Glomerular endothelial cell (primary cell): ENCODE results near the gene LRRC3B. TPM values are rescaled to one million over a fixed set of nuclear protein-coding genes. Genes with fewer than 3 reads are reported as not detected.

ENCODE experiments used
- DNase-seq: peaks from one replicate; pipeline ENCODE4 v3.0.0-alpha.2; 2011; ENCODE audit warnings: low read depth, low spot score; ENCODE audit errors: extremely low read depth
- total RNA-seq: library from RNA; depleted of rRNA; stranded (reverse); fragments of >200 nt; gene quantifications from 2 replicates; pipeline ENCODE4 v1.2.3, GENCODE V29; 2015

The LRRC3B gene
- total RNA-seq, 1 donor from 2014 or later = not detected

DNA sequence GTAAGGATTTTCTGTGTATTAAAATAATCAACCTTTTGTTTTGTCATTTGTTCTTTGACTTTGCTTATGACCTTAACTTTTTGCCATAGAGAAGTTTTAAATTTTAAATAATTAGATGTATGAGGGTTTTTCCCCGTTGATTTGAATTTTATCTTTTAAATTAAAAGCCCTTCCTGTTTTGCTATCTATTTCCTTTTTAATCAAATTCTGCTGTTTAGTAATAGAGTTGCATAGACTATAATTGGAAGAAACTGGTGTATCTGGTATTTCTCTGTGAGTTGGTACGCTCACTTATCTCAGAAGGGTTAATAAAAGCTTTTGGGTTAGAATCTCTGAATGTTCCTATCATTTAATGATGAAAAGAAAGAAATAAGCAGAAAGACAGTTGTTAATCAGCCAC, 82.2 kb downstream of the LRRC3B start:
- no peak for DNase-seq

DNA sequence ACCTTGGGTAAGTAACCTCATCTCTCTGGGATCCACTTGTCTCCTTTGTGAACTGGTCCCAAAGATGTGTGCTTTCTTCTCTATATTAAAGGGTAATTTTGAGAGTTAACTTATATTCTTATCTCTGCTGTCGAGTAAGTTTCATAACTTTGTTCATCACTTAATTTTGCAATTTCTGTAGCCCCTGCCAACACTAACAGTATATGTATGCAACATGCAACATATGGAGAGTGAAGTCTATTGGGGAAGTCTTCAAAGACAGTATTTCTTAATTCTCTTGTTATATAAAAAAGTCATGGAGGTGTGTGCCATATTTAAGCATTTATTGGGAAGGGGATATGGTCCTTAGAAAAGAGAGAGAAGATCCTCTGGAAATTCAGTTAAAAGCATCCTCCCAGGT, 85.9 kb downstream of the LRRC3B start:
- DNase-seq = no peak

DNA sequence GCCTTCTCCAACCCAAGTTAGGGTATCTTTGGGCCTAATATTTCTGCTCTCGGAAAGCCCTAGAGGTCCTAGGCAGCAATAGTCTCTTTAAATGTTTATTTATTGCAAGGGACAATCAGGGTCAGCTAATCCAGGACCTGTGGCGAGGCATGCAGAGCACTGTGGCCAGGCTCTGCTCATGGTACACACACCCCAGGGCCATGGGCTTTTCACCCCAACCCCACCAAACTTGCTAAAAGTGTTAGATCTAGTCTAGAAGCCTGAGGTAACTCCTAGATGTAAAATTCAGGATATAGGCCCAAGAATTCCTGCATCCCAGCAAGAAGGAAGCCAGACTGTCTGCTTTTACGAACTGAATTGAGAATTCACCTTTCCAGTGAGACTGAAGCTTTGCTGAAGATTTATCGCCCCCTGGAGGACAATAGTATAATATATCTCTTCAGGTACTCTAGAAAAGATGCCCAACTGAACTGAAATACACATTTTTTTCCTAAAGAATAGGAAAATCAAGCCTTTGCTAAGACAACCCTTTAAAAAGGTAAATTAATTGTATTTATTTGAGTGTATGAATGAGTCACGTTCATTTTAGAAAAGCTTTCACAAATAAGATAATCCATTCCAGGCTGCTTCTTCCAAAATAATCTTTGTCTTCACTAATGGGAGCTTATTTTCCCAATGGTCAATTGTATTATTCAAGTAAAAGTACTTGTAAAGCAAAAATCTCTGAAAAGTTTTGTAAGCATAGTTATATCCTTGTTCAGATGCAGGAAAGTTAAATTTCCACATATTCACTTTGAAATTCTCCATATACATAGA, 89.8 kb downstream of the LRRC3B start:
- no peak for DNase-seq

- DNase-seq = no peak
Observed at GRCh38 chr3:26713091-26713490, 90.5 kb downstream of the LRRC3B start.

- no peak for DNase-seq
Observed at GRCh38 chr3:26714485-26714884, 91.9 kb downstream of the LRRC3B start.

- no peak for DNase-seq
Observed at GRCh38 chr3:26715431-26715830, 92.9 kb downstream of the LRRC3B start.

GRCh38 chr3:26718315-26718714, 95.7 kb downstream of the LRRC3B start:
- no peak for DNase-seq

GRCh38 chr3:26719134-26719533, 96.6 kb downstream of the LRRC3B start:
- no peak for DNase-seq

DNA sequence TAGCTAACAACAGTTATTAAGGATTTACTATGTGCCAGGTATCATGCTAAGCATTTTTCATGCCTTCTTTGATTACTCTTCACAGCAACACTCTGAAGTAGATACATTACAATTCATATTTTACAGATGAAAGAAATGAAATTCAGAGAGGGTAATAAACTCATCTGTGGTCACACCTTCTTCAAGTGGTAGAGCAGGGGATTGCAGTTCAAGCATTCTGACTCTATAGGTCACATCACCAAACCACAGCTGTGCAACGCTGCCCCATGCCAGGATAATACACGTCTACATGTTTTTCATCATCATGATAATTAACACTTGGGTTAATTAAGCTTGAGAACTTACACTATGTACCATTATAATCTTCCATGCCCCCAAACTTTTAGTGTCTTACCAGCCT, 98.5 kb downstream of the LRRC3B start:
- no peak for DNase-seq

DNA sequence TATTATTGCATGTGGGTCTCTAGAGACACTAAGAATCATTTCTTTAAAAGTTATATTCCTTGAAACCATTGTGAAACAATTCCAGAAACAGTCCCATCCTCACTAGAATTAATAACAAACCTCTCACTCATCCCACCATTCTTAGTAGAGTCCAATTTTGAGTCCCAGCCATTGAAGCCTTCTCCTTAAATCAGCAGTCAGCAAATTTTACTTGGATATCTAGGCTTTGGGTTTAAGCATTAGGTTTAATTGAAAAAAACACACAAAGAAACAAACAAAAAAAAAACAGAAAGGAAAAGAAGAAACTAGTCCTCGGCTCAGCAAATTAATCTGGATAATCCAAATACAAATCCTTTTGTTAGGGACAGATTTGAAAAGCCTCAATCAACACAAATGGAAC, 109.3 kb downstream of the LRRC3B start:
- DNase-seq = no peak

- DNase-seq = no peak
Observed at GRCh38 chr3:26750263-26750662, 127.7 kb downstream of the LRRC3B start.

- DNase-seq = no peak
Observed at GRCh38 chr3:26752466-26752865, 129.9 kb downstream of the LRRC3B start.

GRCh38 chr3:26753095-26753494, 130.5 kb downstream of the LRRC3B start:
- DNase-seq = no peak

DNA sequence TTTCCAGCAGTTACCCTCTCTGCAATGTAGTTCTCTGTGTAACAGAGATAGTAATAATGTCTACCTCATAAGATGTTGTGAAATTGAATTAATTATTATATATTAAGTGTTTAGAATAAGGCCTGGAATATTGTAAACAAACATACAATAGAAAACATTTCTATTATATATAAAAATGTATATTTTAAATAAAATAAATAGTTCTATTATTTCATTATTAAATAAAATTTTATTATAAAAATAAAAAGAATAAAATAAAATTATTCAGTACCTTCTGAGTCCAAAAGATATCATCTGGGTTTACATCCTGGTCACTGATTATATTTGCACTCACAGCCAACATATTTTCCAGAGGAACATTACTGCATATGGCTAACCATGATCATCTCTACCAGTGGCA, 135.4 kb downstream of the LRRC3B start:
- DNase-seq = no peak
